Measurements from ENCODE around the gene ZNF354C.
A peak's percentile ranks its signal among the peaks of the same experiment; 100 is the strongest.

ZNF354C gene

DNA sequence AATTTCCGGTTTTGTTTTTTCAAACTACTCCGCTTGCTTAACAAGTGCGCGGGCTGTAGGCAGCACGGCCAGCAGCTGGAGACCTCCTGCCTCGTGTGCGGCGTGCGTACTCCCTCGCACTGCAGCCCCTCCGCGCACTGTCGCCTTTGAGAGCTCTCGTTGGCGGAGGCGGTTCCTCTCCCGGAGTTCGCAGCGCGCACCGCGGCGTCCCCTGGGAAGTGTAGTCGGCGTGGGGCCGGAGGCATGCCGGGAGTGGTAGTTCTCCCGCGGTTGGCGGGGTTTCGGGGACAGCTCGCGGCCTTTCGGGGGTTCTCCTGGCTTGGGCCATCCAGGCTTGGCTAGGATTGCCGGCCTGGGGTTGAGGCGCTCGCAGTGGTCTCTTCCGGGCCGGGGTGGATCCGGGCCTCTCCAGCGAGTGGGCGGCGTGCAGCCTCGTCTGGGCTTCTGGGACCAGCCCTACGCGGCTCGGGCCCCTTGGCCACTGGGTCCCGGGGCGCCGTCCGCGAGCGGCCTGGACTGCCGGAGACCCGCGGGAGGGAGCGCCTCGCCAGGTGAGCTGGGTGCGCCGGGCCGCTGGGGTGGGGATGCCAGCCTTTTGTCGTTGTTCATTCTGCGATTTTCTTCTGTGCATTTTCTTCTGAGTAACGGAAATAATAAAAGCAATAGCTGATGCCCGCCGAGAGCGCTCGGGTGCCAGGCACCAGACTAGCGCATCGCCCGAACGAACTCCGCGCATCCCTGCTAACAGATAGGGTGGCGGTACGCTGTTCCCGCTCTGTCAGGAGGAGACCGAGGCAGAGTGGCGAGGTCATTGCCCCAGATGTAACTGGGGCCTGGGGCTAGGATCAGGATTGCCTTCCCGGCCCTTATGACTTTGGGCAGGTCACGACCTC, at the start of gene ZNF354C:
Gene ZNF354C (plus strand): TSS at position 258 of the 893 bp plus-strand sequence. CDS start 1,696 bp downstream, outside the sequence.
- TF ChIP-seq FOXP2 (optimal IDR thresholded peaks at IDR 0.05; ENCODE audit: control extremely low read depth, extremely low read length, insufficient read depth) (no peak), POLR2AphosphoS5 (IDR thresholded peaks at IDR 0.05; ENCODE audit: borderline replicate concordance, low read depth, low read length) (peak; percentile 72)
- Histone ChIP-seq H3K9me3 (ENCODE audit: low read depth, low read length) (peaks cover 24% of the 10 kb centered on the region), H3K27ac (peak within 1 kb of the TSS; percentile 73)

DNA sequence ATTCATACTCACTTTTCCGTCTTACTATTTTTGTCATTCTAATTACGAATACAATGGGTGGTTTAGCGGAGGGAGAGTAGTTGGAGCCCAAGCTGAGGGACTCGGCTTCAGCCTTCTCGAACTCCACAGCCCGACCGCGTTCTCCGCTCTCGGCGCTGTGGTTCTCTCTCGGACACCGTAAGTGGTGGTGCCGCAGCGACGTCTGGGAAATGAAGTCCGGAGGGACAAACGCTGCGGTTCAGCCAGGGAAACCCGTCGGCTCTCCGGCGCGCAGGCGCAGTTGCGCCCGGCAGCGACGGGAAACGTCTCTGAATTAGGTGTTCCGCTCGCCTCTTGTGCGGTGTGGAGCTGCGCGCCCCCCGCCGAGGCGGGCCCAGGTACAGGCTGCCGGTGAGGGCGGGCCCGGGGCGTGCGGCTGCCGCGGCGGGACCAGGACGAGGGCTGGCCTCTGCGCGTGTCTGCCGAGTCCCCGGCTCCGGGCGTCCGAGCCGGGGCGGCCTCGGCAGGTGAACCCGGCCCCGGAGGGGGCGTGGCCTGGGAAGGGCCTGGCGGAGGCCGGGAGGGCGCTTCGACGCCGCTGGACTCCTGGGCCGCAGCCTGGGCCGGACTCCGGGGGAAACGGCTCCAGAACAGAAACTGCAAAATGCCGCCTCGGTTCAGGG, 36.5 kb upstream of the ZNF354C start, which contains the start of gene ZNF879:
Gene ZNF879 (plus strand): TSS at position 277 of the 662 bp plus-strand sequence. CDS start 1,201 bp downstream, outside the sequence.
- peak; percentile 72 for DNase-seq (ENCODE audit: low read depth, low spot score)
- TF ChIP-seq FOXP2 (optimal IDR thresholded peaks at IDR 0.05; ENCODE audit: control extremely low read depth, extremely low read length, insufficient read depth) = peak; percentile 56
- peak; percentile 29; the same call in 1 of the 2 replicates for TF ChIP-seq POLR2AphosphoS5 (IDR thresholded peaks at IDR 0.05; ENCODE audit: borderline replicate concordance, low read depth, low read length)
- no peak for TF ChIP-seq EZH2 (IDR thresholded peaks at IDR 0.05)
- no peak within 1 kb of the TSS for H3K27ac ChIP-seq

More for the DNA sequence above, at the start of gene ZNF354C:
- peaks cover 32% of the 10 kb centered on the region for H3K36me3 ChIP-seq (ENCODE audit: insufficient read depth, low read length)
- peak; percentile 22 for DNase-seq (ENCODE audit: low read depth, low spot score)
- peak within 1 kb of the TSS; percentile 89 for H3K4me3 ChIP-seq
- peak within 1 kb of the TSS; percentile 91 for H3K9ac ChIP-seq (ENCODE audit: insufficient read length)

GRCh38 chr5:179033004-179033580, 27.1 kb upstream of the ZNF354C start:
- DNase-seq (ENCODE audit: low read depth, low spot score) = no peak
- TF ChIP-seq EZH2 (IDR thresholded peaks at IDR 0.05) (no peak), FOXP2 (optimal IDR thresholded peaks at IDR 0.05; ENCODE audit: control extremely low read depth, extremely low read length, insufficient read depth) (no peak), POLR2AphosphoS5 (IDR thresholded peaks at IDR 0.05; ENCODE audit: borderline replicate concordance, low read depth, low read length) (no peak)
- Histone ChIP-seq H3K27ac (no peak overlapping the region), H3K36me3 (ENCODE audit: insufficient read depth, low read length) (peaks cover 45% of the 10 kb centered on the region), H3K4me3 (no peak overlapping the region), H3K9ac (ENCODE audit: insufficient read length) (no peak overlapping the region), H3K9me3 (ENCODE audit: low read depth, low read length) (peaks cover 29% of the 10 kb centered on the region)

More for the DNA sequence above, 36.5 kb upstream of the ZNF354C start, which contains the start of gene ZNF879:
- Histone ChIP-seq H3K9me3 (ENCODE audit: low read depth, low read length) (no peaks in the 10 kb centered on the region), H3K9ac (ENCODE audit: insufficient read length) (peak within 1 kb of the TSS; percentile 69), H3K36me3 (ENCODE audit: insufficient read depth, low read length) (peaks cover 20% of the 10 kb centered on the region; the same call in 1 of the 2 replicates), H3K4me3 (peak within 1 kb of the TSS; percentile 85)

DNA sequence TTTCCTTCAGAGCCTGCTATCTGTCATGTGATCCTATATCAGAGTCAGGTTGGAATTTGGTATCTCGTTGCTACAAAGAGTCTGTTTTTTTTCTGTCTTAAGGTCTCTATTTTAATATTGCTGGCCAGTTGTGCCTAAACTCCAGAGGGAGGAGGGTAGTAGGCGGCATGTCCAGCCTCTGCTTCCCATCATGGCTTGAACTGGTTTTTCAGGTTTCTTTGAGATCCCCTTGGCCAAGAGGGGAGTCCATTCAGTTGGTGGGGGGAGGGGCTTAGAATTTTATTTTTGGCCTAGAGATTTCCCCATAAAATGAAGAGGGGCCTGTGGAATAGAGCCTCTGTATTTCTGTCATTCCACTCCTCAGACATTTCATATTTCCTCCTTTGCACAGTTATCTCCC, 15.4 kb upstream of the ZNF354C start:
- Histone ChIP-seq H3K9ac (ENCODE audit: insufficient read length) (no peak overlapping the region), H3K27ac (no peak overlapping the region), H3K4me3 (no peak overlapping the region), H3K36me3 (ENCODE audit: insufficient read depth, low read length) (no peaks in the 10 kb centered on the region), H3K9me3 (ENCODE audit: low read depth, low read length) (no peaks in the 10 kb centered on the region)
- TF ChIP-seq POLR2AphosphoS5 (IDR thresholded peaks at IDR 0.05; ENCODE audit: borderline replicate concordance, low read depth, low read length) (no peak), EZH2 (IDR thresholded peaks at IDR 0.05) (no peak), FOXP2 (optimal IDR thresholded peaks at IDR 0.05; ENCODE audit: control extremely low read depth, extremely low read length, insufficient read depth) (no peak)
- no peak for DNase-seq (ENCODE audit: low read depth, low spot score)

- DNase-seq (ENCODE audit: low read depth, low spot score) = no peak
- H3K9ac ChIP-seq (ENCODE audit: insufficient read length) = no peak overlapping the region
- H3K27ac ChIP-seq = no peak overlapping the region
- H3K36me3 ChIP-seq (ENCODE audit: insufficient read depth, low read length) = no peaks in the 10 kb centered on the region
- TF ChIP-seq EZH2 (IDR thresholded peaks at IDR 0.05) (no peak), POLR2AphosphoS5 (IDR thresholded peaks at IDR 0.05; ENCODE audit: borderline replicate concordance, low read depth, low read length) (no peak), FOXP2 (optimal IDR thresholded peaks at IDR 0.05; ENCODE audit: control extremely low read depth, extremely low read length, insufficient read depth) (no peak)
- no peak overlapping the region for H3K4me3 ChIP-seq
- H3K9me3 ChIP-seq (ENCODE audit: low read depth, low read length) = no peaks in the 10 kb centered on the region
Measured at GRCh38 chr5:179051784-179052183, 8.4 kb upstream of the ZNF354C start.

- Histone ChIP-seq H3K36me3 (ENCODE audit: insufficient read depth, low read length) (no peaks in the 10 kb centered on the region), H3K27ac (no peak overlapping the region), H3K4me3 (no peak overlapping the region), H3K9ac (ENCODE audit: insufficient read length) (no peak overlapping the region), H3K9me3 (ENCODE audit: low read depth, low read length) (peaks cover 5% of the 10 kb centered on the region; the same call in 1 of the 2 replicates)
- DNase-seq (ENCODE audit: low read depth, low spot score) = no peak
- TF ChIP-seq FOXP2 (optimal IDR thresholded peaks at IDR 0.05; ENCODE audit: control extremely low read depth, extremely low read length, insufficient read depth) (no peak), EZH2 (IDR thresholded peaks at IDR 0.05) (no peak), POLR2AphosphoS5 (IDR thresholded peaks at IDR 0.05; ENCODE audit: borderline replicate concordance, low read depth, low read length) (no peak)
Measured at GRCh38 chr5:179054036-179054785, 6.0 kb upstream of the ZNF354C start.

- no peak for DNase-seq (ENCODE audit: low read depth, low spot score)
- Histone ChIP-seq H3K36me3 (ENCODE audit: insufficient read depth, low read length) (no peaks in the 10 kb centered on the region), H3K9ac (ENCODE audit: insufficient read length) (no peak overlapping the region), H3K27ac (no peak overlapping the region), H3K9me3 (ENCODE audit: low read depth, low read length) (peaks cover 11% of the 10 kb centered on the region; the same call in 1 of the 2 replicates), H3K4me3 (no peak overlapping the region)
- TF ChIP-seq EZH2 (IDR thresholded peaks at IDR 0.05) (no peak), FOXP2 (optimal IDR thresholded peaks at IDR 0.05; ENCODE audit: control extremely low read depth, extremely low read length, insufficient read depth) (no peak), POLR2AphosphoS5 (IDR thresholded peaks at IDR 0.05; ENCODE audit: borderline replicate concordance, low read depth, low read length) (no peak)
Measured at GRCh38 chr5:179054876-179055275, 5.3 kb upstream of the ZNF354C start.

Data from SK-N-MC (cell line).